Naive B cell (primary cell): ENCODE data around the gene PHF21B. TPM values are rescaled to one million over a fixed set of nuclear protein-coding genes. Genes with fewer than 3 reads are reported as not detected.

ENCODE experiments used
- ATAC-seq, 2 donors: fragments of 150-1000 bp; cut with Tn5 transposase; 2 replicates each; pipeline ENCODE4 v1.10.0; 2021; ENCODE audit warnings: low read depth in 2 of 2, mild to moderate bottlenecking in 2 of 2, moderate library complexity in 2 of 2
- DNase-seq: peaks from one replicate; pipeline ENCODE4 v3.0.0; 2022
- H3K27ac Mint-ChIP-seq, 6 donors: one replicate each; pipeline ENCODE4 v1.8.0; 2020 to 2022; ENCODE audit warnings: mild to moderate bottlenecking in 6 of 6, mixed read lengths in 6 of 6, moderate library complexity in 5 of 6, inconsistent platforms in 2 of 6
- H3K27me3 Mint-ChIP-seq, 3 donors: one replicate each; pipeline ENCODE4 v1.8.0; 2021 to 2022; ENCODE audit warnings: mixed read lengths in 3 of 3, mild to moderate bottlenecking in 1 of 3
- H3K36me3 Mint-ChIP-seq, 2 donors: one replicate each; pipeline ENCODE4 v1.8.0; 2020 to 2022; ENCODE audit warnings: mixed read lengths in 2 of 2, inconsistent platforms in 1 of 2, mild to moderate bottlenecking in 1 of 2
- H3K4me1 Mint-ChIP-seq, 3 donors: one replicate each; pipeline ENCODE4 v1.8.0; 2020 to 2022; ENCODE audit warnings: mixed read lengths in 3 of 3, inconsistent platforms in 1 of 3, mild to moderate bottlenecking in 1 of 3, moderate library complexity in 1 of 3
- H3K4me3 Mint-ChIP-seq, 8 donors: one replicate each; pipeline ENCODE4 v1.8.0; 2020 to 2022; ENCODE audit warnings: mild to moderate bottlenecking in 8 of 8, mixed read lengths in 8 of 8, moderate library complexity in 8 of 8, inconsistent platforms in 2 of 8
- H3K9me3 Mint-ChIP-seq, 7 donors: one replicate each; pipeline ENCODE4 v1.8.0; 2020 to 2022; ENCODE audit warnings: mixed read lengths in 7 of 7, mild to moderate bottlenecking in 5 of 7, inconsistent platforms in 2 of 7, moderate library complexity in 1 of 7
- polyA plus RNA-seq, 6 donors: library from polyadenylated mRNA; unstranded; fragments of 300-500 nt; fragmentation: Illumina TruSeq; gene quantifications; one replicate each; pipeline ENCODE4 v1.2.3, GENCODE V29; 2021; ENCODE audit warnings: low read depth in 6 of 6

PHF21B gene
- polyA plus RNA-seq, 6 donors from 2014 or later: not detected

DNA sequence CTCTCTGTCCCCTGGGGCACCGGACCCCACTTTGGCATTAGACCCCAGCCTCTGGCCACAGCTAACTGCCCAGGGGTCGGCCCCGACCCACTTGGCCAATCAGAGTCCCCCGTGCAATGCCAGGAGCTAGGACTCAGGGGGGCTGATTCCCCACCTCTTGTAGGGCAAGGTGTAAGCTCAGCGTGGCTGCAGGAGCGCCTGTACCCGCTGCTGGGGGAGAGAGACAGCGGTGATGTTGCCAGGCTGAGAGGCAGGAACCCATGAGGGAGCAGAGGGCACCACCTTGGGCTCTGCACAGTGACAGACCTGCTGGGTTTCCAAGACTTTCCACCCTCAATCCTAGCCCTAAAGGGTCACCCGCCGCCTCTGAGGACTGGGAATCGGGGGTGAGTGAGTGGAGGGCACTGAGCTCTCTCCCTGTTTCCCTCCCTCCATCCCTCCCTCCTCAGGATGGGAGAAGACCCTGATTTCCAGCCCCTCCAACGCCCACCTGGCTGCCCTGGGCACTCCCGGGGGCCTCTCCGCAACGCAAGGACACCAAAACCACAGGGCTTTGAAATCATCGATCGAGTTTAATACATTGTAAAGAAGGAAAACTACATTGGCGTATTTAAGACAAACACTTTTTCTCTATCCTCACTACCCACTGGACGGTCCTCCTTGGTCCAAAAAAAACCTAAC is 129.1 kb downstream of the PHF21B start:
- H3K9me3 Mint-ChIP-seq: peaks cover 4 to 17% (median 9%) of the 10 kb centered on the region in 7 donors
- H3K27me3 Mint-ChIP-seq: peaks cover 0 to 4% (median 0%) of the 10 kb centered on the region in 3 donors
- H3K4me1 Mint-ChIP-seq: no peaks in the 10 kb centered on the region
- ATAC-seq (no peak), DNase-seq (no peak)
- no peak overlapping the region for H3K4me3 Mint-ChIP-seq
- no peak overlapping the region for H3K27ac Mint-ChIP-seq
- H3K36me3 Mint-ChIP-seq: peaks cover 0 to 8% of the 10 kb centered on the region in 2 donors

DNA sequence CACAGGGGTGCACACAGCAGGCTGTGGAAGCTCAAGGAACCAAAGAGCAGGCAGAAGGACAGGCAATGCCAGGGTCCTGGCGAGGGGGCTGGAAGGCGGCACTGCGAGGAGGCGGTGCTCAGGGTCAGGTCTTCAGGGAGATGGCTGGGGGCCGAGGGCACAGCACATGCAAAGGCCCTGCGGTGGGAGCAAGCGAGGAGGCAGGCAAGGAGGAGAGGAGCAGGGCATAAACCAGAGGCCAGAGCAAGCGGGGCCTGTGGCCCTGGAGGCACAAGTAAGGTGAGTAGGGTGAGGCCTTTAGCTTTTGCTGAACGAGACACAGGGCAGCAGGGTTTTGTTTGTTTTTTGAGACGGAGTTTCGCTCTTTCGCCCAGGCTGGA is 130.5 kb downstream of the PHF21B start:
- ATAC-seq (no peak), DNase-seq (no peak)
- peaks cover 0 to 8% of the 10 kb centered on the region in 2 donors for H3K36me3 Mint-ChIP-seq
- H3K4me1 Mint-ChIP-seq: no peaks in the 10 kb centered on the region
- peaks cover 4 to 22% (median 9%) of the 10 kb centered on the region in 7 donors for H3K9me3 Mint-ChIP-seq
- no peak overlapping the region for H3K4me3 Mint-ChIP-seq
- H3K27me3 Mint-ChIP-seq: peaks cover 0 to 4% (median 0%) of the 10 kb centered on the region in 3 donors
- H3K27ac Mint-ChIP-seq: no peak overlapping the region

DNA sequence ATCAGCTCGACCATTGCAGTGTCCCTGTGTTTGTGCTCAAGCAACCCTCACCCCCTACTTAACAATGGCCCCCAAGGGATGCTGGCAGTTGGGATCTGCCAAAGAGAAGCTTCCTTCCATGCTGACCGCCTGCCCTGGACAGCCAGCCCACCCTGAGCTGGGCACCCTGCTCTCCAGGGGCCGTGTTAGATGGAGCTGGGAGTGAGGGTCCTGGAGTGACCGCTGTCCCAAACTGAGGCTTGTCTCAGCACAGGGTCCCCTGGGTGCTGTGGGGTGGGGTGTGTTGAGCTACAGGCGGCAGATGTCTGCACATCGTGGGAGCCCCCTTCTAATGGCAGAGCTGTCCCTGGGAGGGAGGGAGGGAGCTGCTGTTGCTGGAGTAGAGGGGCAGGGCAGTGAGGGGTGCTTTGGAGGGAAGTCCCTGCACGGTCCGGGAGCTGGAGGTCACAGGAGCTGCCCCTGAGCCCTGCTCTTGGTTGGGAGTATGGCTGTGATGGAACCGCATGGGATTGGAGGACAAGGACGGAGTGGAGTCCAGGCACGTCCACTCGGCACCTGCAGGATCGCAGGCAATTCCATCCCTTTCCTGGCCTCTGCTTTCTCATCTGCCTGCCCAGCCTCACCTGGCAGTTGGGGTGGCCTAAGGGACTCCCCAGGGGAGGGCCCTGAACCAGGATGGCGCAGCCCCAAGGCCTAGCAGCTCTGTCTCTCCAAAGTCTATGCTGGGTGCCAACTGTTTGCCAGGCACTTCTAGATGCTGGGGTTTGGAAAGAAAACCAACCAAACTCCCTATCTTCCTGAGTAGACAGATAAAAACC is 131.1 kb downstream of the PHF21B start:
- Mint-ChIP-seq H3K36me3 (peaks cover 0 to 8% of the 10 kb centered on the region in 2 donors), H3K27ac (no peak overlapping the region), H3K4me3 (no peak overlapping the region), H3K9me3 (peaks cover 4 to 22% (median 9%) of the 10 kb centered on the region in 7 donors), H3K4me1 (no peaks in the 10 kb centered on the region), H3K27me3 (peaks cover 0 to 4% (median 0%) of the 10 kb centered on the region in 3 donors)
- no peak for ATAC-seq
- no peak for DNase-seq

DNA sequence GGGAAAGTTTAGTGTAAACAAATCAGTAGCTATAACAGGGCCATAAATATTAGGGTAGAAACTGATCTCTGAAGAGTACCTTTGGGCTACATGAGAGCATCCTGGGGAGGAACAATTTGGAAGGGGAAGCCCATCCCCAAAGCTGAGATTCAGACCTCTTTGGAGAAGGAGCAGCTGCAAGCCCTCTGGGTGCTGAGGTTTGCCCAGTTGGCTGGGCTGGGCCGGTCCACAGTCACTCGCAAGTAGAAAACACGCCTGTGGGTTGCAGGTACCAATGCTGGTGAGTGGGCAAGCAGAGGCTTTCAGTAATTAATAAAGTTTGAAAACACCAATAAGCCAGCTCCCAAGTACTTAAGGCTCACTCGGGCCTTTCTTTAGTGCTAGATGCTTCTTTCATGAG is 132.9 kb downstream of the PHF21B start:
- Mint-ChIP-seq H3K4me1 (no peaks in the 10 kb centered on the region), H3K27ac (no peak overlapping the region), H3K36me3 (peaks cover under 1 to 8% of the 10 kb centered on the region in 2 donors), H3K4me3 (peak overlapping the region in 1 of 8 donors; percentile 21), H3K9me3 (peaks cover 4 to 23% (median 12%) of the 10 kb centered on the region in 7 donors), H3K27me3 (peaks cover 0 to 4% (median 4%) of the 10 kb centered on the region in 3 donors)
- ATAC-seq: no peak
- no peak for DNase-seq

DNA sequence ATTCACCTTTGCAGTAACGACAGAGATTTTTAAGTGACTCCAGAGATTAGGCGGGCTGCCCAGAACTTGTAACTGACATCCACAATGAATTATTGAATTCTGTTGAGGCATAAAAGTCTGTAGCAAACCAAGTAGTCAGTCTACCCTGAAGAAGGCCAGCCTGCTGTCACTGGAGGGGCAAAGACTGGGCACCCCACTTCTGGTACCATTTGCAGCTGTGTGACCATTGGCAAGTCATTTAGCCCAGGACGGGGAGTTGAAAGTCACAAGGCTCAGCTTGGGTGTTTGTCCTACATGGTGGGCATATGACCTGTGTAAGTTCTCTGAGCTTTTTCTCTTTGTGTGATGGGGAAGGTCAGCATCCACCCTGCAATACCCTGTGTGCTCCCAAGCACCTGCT is 138.0 kb downstream of the PHF21B start:
- H3K27me3 Mint-ChIP-seq: peaks cover 8 to 18% (median 8%) of the 10 kb centered on the region in 3 donors
- H3K36me3 Mint-ChIP-seq: peaks cover 5 to 7% of the 10 kb centered on the region in 2 donors
- peaks cover 4 to 26% (median 12%) of the 10 kb centered on the region in 7 donors for H3K9me3 Mint-ChIP-seq
- peaks cover 0 to 2% (median 0%) of the 10 kb centered on the region in 3 donors for H3K4me1 Mint-ChIP-seq
- no peak overlapping the region for H3K27ac Mint-ChIP-seq
- DNase-seq (no peak), ATAC-seq (no peak)
- H3K4me3 Mint-ChIP-seq: no peak overlapping the region

DNA sequence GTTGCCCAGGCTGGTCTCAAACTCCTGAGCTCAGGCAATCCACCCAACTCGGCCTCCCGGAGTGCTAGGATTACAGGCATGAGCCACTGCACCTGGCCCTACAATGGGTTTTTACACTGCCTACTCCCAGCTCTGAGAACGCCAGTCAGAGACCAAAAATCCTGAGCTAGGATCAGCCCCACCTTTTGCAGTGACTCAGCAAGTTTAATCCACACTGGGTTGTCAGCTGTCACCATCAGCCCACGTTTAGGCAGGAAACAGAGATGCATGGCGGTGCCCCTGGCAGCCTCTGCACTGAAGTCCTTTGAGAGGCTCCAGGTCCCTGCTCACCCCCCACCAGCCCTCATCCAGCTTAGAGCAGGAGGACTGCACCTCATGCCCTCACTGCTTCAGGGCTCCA is 139.8 kb downstream of the PHF21B start:
- Mint-ChIP-seq H3K27me3 (peaks cover 8 to 18% (median 8%) of the 10 kb centered on the region in 3 donors), H3K4me3 (no peak overlapping the region), H3K27ac (no peak overlapping the region), H3K36me3 (peaks cover 0 to 7% of the 10 kb centered on the region in 2 donors), H3K9me3 (peaks cover 0 to 16% (median 8%) of the 10 kb centered on the region in 7 donors), H3K4me1 (peaks cover 0 to 2% (median 0%) of the 10 kb centered on the region in 3 donors)
- DNase-seq: no peak
- ATAC-seq: no peak

DNA sequence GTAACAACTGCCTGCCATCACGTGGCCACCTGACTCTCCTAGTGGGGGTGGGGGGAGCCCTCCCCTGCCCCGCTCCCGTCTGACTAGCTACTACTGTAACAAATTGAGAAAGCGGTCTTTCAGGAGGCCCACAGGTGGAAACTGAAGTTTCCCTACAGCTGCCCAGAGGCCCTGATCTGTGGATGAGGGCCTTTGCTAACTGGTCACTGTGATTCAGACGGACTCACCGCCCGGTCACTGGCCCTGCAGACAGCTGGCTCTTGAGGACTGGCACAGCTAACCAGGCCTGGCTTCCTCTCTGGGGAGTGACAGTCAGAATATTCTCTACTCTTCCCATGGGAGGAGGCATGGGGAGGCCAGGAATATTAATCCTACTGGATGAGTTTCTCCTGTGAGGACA is 140.6 kb downstream of the PHF21B start:
- peaks cover 0 to 16% (median 8%) of the 10 kb centered on the region in 7 donors for H3K9me3 Mint-ChIP-seq
- DNase-seq (no peak), ATAC-seq (no peak)
- no peak overlapping the region for H3K4me3 Mint-ChIP-seq
- H3K27me3 Mint-ChIP-seq: peaks cover 8 to 18% (median 8%) of the 10 kb centered on the region in 3 donors
- peaks cover 0 to 2% (median 0%) of the 10 kb centered on the region in 3 donors for H3K4me1 Mint-ChIP-seq
- no peak overlapping the region for H3K27ac Mint-ChIP-seq
- peaks cover 0 to 7% of the 10 kb centered on the region in 2 donors for H3K36me3 Mint-ChIP-seq

DNA sequence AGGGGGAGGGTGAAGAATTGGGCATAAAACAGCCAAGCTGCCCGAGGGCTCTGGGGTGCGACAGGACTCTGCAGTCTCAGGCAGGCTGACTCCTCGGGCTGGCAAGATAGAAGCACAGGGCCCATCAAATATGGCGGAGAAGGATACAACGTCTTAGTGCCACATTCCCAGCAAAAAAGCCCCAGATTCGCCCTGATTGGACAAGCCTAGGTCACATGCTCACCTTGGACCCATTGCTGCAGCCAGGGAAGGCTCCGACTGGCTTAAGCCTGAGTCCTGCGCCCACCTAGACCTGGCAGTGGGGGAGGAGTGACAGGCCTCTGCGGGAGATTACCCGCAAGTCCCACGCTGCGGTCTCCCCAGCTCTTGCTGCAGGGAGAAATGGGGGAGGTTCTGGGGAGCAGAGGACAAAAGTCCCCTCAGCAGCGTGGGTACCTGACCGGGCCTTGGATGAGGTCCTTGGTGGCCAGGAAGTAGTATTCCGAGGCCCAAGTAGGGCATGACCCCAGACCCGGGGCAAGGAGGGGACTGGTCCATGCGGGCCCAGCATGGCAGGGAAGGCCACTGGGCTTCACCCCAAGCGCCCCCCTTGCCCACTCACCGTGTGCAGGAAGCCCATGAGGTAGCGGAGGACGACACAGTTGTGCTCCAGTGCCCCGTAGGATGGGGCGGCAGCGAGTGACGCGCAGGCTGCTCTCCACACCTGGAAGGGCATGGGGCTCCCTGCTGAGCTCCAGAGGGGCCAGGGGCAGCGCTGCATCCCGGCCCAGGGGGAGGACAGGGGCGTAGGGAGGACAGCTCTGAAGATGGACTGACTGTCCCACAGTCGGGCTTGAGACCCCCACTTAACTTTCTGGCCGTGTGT is 144.4 kb downstream of the PHF21B start:
- Mint-ChIP-seq H3K9me3 (peaks cover 0 to 3% (median 0%) of the 10 kb centered on the region in 7 donors), H3K27ac (no peak overlapping the region), H3K36me3 (no peaks in the 10 kb centered on the region), H3K4me3 (no peak overlapping the region), H3K27me3 (peaks cover 6 to 20% (median 16%) of the 10 kb centered on the region in 3 donors), H3K4me1 (peaks cover 0 to 1% (median 0%) of the 10 kb centered on the region in 3 donors)
- DNase-seq (no peak), ATAC-seq (no peak)

DNA sequence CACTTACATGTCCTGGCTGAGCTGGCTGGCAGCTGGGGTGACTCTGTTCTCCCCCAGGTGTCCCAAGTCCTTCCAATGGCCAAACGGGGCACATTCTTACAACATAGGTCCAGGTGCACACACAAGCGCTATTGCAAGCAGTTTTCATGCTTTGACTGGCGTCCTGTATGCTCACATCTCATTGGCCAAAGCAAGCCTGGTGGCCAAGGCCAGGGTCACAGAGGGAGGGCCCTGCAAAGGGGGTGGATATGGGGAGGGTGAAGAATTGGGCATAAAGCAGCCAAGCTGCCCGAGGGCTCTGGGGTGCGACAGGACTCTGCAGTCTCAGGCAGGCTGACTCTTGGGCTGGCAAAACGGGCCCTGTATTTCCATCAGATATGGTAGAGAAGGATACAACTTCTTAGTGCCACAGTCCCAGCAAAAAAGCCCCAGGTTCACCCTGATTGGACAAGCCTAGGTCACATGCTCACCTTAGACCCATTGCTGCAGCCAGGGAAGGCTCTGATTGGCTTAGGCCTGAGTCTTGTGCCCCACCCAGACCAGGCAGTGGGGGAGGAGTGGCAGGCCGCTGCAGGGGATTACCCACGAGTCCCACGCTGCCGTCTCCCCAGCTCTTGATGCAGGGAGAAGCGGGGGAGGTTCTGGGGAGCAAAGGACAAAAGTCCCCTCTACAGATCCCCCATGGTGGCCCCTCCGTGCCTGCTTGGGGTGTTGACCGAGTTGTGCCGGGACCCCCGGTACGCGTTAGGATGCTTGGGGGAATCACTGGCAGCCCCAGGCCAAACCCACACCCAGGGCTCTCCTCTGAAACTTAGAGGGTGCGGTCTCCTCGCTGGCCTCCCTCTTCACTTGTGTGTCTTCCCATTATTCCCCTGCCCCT is 146.6 kb downstream of the PHF21B start:
- peak overlapping the region in 1 of 8 donors; percentile 63 for H3K4me3 Mint-ChIP-seq
- peaks cover 4 to 12% (median 11%) of the 10 kb centered on the region in 3 donors for H3K27me3 Mint-ChIP-seq
- DNase-seq (no peak), ATAC-seq (no peak)
- H3K27ac Mint-ChIP-seq: no peak overlapping the region
- peaks cover 0 to 1% (median 0%) of the 10 kb centered on the region in 7 donors for H3K9me3 Mint-ChIP-seq
- H3K4me1 Mint-ChIP-seq: no peaks in the 10 kb centered on the region
- H3K36me3 Mint-ChIP-seq: no peaks in the 10 kb centered on the region

DNA sequence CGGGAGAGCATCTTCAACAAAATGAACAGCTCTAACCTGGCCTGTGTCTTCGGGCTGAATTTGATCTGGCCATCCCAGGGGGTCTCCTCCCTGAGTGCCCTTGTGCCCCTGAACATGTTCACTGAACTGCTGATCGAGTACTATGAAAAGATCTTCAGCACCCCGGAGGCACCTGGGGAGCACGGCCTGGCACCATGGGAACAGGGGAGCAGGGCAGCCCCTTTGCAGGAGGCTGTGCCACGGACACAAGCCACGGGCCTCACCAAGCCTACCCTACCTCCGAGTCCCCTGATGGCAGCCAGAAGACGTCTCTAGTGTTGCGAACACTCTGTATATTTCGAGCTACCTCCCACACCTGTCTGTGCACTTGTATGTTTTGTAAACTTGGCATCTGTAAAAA is 147.5 kb downstream of the PHF21B start:
- DNase-seq: no peak
- Mint-ChIP-seq H3K27me3 (peaks cover 4 to 12% (median 10%) of the 10 kb centered on the region in 3 donors), H3K27ac (no peak overlapping the region), H3K4me3 (no peak overlapping the region), H3K9me3 (peaks cover 0 to 1% (median 0%) of the 10 kb centered on the region in 7 donors), H3K4me1 (no peaks in the 10 kb centered on the region), H3K36me3 (no peaks in the 10 kb centered on the region)
- no peak for ATAC-seq

DNA sequence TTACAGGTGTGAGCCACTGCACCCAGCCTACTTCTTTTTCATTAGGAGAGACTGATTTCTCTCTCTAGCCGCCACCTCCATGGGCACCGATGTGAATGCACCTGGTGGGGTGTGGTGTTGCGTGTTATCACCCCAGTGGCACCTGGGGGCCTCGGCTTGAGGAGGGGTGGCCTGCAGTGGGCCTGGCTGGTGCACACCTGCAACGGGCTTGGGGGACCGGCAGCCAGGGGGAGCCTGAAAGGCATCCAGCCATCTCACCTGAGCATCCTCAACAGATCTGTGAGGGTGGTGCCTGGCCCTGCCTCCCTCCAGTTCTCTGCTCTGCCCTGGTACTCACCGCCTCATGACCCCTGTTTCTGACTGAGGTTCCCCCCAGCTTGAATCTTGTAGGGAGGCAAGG is 148.6 kb downstream of the PHF21B start:
- H3K9me3 Mint-ChIP-seq: peaks cover 0 to 1% (median 0%) of the 10 kb centered on the region in 7 donors
- peaks cover 4 to 12% (median 10%) of the 10 kb centered on the region in 3 donors for H3K27me3 Mint-ChIP-seq
- no peaks in the 10 kb centered on the region for H3K4me1 Mint-ChIP-seq
- no peaks in the 10 kb centered on the region for H3K36me3 Mint-ChIP-seq
- ATAC-seq (no peak), DNase-seq (no peak)
- H3K4me3 Mint-ChIP-seq: no peak overlapping the region
- peak overlapping the region in 1 of 6 donors; percentile 76 for H3K27ac Mint-ChIP-seq

DNA sequence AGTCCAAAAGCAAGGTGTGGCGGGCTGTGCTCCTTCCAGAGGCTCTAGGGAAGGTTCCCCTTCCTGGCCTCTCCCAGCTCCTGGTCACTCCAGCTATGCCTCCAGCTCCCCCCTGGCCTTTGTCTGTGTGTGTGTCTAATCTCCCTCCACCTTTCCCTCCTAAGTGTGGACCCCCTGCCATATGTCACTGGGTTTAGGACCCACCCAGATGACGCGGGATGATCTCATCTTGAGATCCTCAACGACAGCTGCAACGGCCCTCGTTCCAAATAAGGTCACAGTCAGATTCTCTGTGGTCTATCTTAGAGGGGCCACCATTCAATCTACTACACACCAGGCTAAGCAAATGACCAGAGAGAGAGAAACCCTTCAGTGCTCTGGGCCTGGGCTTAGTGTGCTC is 149.5 kb downstream of the PHF21B start:
- DNase-seq (no peak), ATAC-seq (no peak)
- Mint-ChIP-seq H3K9me3 (peaks cover 0 to 1% (median 0%) of the 10 kb centered on the region in 7 donors), H3K4me3 (no peak overlapping the region), H3K4me1 (no peaks in the 10 kb centered on the region), H3K27me3 (peaks cover 0 to 12% (median 10%) of the 10 kb centered on the region in 3 donors), H3K36me3 (no peaks in the 10 kb centered on the region), H3K27ac (no peak overlapping the region)
